Kidney tubule cell (primary cell): ENCODE data around the gene OR1F1.
"Not testable (repeated sequence)": the region's sequence is repeated elsewhere in the genome, so short reads cannot be mapped to it uniquely, and the experiment has no call there.

ENCODE experiments used
- DNase-seq: peaks from one replicate; pipeline ENCODE4 v3.0.0-alpha.2; 2018; ENCODE audit warnings: low spot score

OR1F1 gene

DNA sequence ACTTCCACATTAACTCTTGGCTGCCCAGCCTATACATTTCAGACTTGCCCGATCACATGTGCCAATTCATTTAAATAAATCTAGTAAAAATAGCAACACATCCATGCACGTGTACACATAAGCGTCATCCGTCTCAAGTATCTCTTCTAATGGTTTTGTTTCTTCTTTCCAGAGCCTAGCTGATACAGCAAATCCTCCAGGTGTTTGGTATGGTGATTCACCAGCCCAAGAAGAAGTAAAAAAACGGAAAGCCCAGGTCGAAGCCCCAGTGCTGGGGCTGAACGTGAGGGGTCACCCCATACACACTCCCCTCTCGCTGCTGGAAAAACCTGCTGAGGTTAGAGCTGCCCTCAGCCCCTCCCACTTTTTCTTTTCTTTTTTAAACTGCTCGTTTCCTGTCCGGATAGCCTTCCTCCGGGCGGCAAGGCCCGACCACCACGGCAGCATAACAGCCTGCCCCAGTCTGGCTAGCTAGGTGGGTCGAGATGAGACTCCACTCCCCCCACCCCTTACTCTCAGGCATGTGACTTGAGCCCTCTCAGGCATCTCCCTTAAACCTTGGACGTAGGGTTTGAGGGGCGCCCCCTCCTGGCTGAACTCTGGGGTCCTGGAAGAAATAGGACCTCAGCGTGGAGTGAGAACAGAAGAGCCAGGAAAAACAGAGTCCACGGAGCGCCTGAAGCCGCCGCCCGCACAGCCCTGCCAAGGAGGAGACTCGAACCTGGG is 13.9 kb upstream of the OR1F1 start:
- peak; percentile 52 for DNase-seq

DNA sequence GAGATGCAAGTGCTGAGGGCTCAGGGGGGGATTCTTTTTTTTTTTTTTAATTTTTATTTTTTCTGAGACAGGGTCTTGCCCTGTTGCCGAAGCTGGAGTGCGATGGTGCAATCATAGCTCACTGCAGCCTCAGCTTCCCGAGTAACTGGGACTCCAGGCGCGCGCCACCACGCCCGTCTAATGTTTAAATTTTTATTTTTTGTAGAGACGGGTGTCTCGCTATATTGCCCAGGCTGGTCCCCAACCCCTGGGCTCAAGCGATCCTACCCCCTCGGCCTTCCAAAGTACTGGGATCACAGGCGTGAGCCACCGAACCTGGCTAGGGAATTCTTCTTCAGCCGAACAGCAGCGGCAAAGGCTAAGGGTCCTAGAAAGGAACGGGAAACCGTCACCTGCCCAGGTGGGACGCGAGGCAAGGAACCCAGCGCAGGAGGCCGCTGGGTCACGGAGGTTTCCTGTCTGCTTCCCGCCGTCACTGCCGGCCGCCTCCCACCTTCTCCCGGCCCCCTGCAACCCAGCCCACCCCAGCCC is 13.3 kb upstream of the OR1F1 start:
- DNase-seq: no peak

DNA sequence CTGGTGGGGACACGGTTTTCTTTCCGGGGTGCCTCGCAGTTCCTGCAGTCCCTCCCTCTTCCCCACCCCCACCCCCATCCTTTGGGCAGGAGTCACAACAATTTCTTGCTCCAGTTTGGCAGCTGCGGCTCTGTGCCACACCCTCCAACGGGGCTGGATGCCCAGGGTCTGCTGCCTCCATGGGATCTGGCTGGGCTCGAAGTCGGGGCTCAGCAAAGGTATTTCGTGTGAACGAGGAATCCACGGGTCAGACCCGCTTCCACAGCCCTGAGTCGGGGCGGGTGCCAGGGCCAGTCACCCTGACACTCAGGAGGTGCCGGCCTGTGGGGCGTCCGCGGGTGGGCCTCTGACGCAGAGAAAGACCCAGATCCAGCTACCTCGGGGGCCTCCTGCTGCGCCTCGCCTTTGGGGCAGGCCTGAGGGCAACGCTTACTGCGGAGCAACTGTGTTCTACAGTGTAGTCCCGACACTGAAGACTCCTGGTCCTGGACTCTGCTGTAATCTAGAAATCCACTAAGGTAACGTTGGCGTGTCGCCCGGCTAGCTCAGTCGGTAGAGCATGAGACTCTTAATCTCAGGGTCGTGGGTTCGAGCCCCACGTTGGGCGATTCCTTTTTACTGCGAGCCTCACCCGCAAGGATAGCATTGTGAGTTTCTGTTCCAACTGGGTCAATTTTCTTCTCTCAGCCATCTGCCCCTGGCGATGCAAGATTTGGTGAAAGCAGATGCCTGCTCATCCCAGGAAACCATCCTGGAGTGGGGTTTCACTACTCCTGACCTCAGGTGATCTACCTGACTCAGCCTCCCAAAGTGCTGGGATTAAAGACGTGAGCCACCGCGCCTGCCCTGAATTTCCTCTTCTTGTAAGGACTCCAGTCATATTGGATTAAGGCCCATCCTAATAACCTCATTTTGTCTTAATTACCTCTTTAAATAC is 12.6 kb upstream of the OR1F1 start:
- DNase-seq: peak; percentile 87

- no peak for DNase-seq
Observed at GRCh38 chr16:3179651-3180050, 8.4 kb upstream of the OR1F1 start.

GRCh38 chr16:3180445-3180878 is 7.5 kb upstream of the OR1F1 start:
- DNase-seq: peak; percentile 77

DNA sequence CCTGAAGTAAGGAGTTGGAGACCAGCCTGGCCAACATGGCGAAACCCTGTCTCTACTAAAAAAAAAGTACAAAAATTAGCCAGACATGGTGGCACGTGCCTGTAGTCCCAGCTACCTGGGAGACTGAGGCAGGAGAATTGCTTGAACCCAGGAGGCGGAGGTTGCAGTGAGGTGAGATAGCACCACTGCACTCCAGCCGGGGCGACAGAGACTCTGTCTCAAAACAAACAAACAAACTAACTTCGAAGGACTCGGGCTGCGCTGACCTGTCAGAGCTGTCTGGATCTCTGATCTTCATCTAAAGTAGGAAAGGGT is 5.8 kb upstream of the OR1F1 start:
- DNase-seq: not testable (repeated sequence)

DNA sequence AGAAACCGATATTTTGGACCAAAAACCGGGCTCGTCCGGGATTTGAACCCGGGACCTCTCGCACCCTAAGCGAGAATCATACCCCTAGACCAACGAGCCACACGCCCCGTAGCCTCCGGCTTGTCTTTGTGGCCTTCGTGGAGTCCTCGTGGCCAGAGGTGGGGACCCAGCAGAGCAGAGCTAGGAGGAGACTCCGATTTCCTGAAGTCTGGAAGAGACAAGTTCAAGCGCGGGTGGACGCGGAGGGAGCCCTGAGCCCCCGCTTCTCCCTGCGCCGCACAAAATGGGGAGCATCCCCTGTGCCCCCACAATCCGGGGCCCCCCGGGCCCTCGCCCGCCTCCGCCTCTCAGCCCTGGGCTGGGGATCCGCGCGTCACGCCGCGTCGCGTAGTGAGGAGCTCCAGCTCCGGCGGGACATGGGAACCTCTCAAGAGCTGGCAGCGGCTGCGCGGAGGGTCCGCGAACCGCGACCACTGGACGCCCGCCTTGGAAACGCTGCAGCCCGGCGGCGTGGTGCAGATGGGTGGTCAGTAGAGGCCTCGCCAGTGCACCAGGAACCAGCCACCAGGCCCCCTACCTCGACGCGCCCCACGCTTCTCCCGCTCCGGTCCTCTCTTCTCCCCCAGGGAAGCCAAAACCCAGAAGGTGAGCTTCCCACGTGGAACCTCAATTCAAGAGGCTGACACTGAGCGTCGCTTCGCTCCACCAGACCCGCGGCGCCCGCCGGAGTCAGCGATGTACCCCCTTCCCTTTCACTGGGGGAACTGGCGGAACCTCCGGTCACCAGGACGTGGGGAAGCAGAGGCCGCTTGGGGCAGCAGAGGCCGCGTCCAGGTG is 5.2 kb upstream of the OR1F1 start:
- peak; percentile 88 for DNase-seq

GRCh38 chr16:3183445-3184139 is 4.4 kb upstream of the OR1F1 start:
- DNase-seq: no peak

DNA sequence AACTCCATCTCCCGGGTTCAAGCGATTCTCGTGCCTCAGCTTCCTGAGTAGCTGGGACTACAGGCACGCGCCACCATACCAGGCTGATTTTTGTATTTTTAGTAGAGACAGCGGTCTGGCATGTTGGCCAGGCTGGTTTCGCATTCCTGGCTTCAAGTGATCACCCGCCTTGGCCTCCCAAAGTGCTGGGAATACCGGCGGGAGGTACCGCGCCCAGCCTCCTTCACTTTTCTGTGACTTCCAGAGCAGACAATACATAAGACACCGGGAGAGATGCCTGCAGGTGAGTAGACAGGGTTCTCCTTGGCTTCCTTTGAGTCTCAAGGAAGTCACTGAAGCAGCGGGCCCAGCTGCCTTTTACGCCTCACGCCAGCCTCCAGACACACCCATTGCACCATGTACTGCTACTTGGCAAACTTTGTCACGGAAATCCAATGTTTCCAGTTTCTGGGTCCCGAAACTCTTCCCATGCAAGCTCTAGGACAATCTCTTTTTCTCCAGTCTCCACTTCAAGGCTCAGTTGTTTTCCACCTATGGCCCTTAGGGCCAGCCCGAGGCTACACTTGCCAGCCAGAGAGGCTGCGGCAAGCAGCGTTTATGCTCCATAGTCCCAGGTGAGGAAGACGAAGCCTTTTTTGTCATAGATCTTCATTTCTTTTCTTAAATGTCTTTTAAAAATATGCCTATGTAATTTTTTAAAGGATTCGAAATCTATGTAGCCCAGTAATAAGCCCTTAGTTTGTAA is 886 bp upstream of the OR1F1 start:
- no peak for DNase-seq

GRCh38 chr16:3188675-3188924 is 596 bp downstream of the OR1F1 start:
- DNase-seq: no peak

- peak; percentile 83 for DNase-seq
Observed at GRCh38 chr16:3188925-3189825, 1.2 kb downstream of the OR1F1 start.

GRCh38 chr16:3189869-3190268 is 1.9 kb downstream of the OR1F1 start:
- no peak for DNase-seq

DNA sequence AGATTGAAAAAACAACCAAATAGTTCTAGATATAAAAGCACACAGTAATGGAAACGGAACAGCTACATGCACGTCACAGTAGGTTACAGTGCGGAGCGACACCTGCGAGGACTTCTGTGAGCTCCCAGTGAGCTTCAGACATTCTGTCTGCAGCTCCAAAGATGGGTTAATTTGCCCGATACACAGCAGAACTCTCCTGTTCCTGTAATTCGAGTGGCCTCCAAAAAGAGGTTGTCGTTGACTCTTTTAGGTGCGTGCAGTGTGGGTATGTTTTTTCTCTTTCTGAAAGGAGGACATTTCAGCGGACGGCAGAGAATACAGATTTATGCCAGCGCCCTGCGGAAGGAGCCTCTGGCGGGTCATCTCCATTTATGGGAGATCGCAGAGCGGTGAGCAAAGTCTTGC is 2.9 kb downstream of the OR1F1 start:
- peak; percentile 43 for DNase-seq

DNA sequence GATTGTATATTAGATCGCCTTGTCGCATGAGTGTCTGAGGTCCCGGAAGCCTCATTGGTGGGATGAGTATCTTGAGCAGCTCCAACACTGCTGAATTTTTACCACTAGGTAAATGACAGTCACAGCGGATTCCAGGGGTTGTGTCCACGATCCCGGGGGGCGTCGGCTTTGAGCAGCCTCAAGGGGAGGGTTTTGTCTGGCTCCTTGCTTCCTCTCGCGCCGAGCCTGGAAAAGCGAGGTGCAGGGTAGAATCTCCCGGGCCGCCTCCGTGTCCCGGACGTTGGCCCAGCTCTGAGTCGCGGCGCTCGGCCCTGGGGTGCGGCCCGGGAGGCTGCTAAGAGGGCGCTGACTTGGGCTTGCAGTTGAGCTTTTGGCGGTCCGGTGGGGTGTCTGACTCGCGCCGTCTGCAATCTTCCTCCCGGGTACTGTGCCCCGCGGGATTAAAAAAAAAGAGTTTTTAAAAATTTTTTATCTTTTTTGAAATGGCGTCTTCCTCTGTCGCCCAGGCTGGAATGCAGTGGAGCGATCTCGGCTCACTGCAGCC is 4.5 kb downstream of the OR1F1 start:
- DNase-seq: no peak

DNA sequence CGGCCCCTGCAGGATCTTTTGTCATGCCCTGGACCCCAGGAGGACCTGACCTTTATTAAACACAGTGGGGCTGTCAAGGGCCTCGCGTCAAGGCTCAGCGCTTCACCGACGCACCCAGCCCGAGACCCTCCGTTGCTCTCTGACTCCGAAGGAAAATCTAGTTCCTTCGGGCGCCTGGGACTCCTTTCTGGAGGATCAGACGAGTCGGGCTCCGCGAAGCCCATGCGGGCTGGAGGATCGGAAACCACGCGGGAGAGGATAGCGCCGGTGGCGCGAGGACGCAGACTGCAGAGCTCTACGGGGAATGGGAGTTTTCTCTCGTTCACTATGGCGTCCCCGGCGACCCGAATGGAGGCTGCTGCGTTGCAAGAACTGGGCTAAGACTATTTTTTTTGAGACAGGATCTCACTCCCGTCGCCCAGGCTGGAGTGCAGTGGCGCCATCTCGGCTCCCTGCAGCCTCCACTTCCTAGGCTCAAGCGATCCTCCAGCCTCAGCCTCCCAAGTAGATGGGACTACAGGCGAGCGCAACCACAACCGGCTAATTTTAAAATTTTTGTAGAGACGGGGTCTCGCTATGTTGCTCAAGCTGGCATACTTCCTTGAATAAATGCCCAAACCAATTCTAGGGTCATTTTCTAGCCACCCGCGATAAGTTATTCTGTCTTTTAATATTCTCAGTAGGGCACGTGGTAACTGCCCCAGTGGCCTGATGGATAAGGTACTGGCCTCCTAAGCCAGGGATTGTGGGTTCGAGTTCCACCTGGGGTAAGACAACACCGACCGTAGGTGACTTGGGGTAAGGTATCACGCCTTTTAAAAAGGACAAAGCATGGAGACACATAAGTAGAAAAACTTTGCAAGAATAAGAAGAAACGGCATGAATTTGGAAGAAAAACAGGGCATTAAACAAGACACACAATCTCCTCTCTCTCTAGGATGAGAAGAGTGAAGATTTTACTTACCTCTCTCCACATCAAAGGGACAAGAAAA is 5.5 kb downstream of the OR1F1 start:
- DNase-seq: peak; percentile 25

DNA sequence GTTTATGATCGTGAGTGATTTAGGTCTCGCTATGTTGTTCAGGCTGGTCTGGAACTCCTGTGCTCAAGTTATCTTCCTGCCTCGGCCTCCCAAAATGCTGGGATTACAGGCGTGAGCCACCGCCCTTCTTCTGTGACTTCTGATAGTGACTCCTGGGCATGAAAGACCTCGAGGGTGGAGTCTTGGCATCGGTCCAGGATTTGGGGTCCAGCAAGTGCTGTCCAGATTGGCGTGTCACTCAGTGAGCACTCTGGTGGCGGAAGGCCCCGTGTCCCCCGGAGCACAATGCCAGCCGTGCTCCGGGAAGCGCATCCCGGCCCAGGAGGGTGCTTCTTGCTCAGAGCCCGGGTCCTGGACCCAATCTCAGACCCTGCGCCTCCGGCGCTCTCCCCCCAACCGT is 6.8 kb downstream of the OR1F1 start:
- DNase-seq: no peak

GRCh38 chr16:3195975-3196374 is 8.0 kb downstream of the OR1F1 start:
- DNase-seq: peak; percentile 51

GRCh38 chr16:3197694-3198333 is 9.8 kb downstream of the OR1F1 start:
- not testable (repeated sequence) for DNase-seq
